ENCODE measurements around the gene KCNN1. TPM values are rescaled to one million over a fixed set of nuclear protein-coding genes. Genes with fewer than 3 reads are reported as not detected.

KCNN1 gene
- total and polyA plus RNA-seq, 2 experiments from 2014 or later: 2.2 to 29.8 TPM

- no peak for TF ChIP-seq ZNF331 (CRISPR knock-in tag; IDR thresholded peaks at IDR 0.05; ENCODE audit: low read depth)
- TF ChIP-seq ETS1 (IDR thresholded peaks at IDR 0.05): no peak
- TF ChIP-seq EZH2phosphoT487 (IDR thresholded peaks at IDR 0.05; ENCODE audit: unreplicated experiment): no peak
- no peak for TF ChIP-seq EZH2 (IDR thresholded peaks at IDR 0.05; ENCODE audit: low read depth, unreplicated experiment)
- no peak for TF ChIP-seq CREB1 (CRISPR knock-in tag; IDR thresholded peaks at IDR 0.05; ENCODE audit: low read depth)
- TF ChIP-seq REST (IDR thresholded peaks at IDR 0.05; ENCODE audit: unreplicated experiment): no peak
Measured at GRCh38 chr19:17957885-17958284, 9.0 kb upstream of the KCNN1 start (continued).

- H3K27ac ChIP-seq (ENCODE audit: low read depth): no peak overlapping the region
- DNase-seq (ENCODE audit: low spot score): no peak
- H3K36me3 Mint-ChIP-seq (ENCODE audit: low read depth): no peaks in the 10 kb centered on the region
- TF ChIP-seq CTCF (conservative IDR thresholded peaks at IDR 0.05; ENCODE audit: low read depth in 2 of 2) (no peak), ETS1 (IDR thresholded peaks at IDR 0.05) (no peak), ZNF462 (CRISPR knock-in tag; IDR thresholded peaks at IDR 0.05) (no peak), JUNB (IDR thresholded peaks at IDR 0.05; ENCODE audit: unreplicated experiment) (no peak)
Measured at GRCh38 chr19:17963936-17964691, 2.8 kb upstream of the KCNN1 start.

More at GRCh38 chr19:17963936-17964691, 2.8 kb upstream of the KCNN1 start:
- no peak overlapping the region for H3K4me3 ChIP-seq
- H3K9me3 Mint-ChIP-seq: no peaks in the 10 kb centered on the region; the same call in 2 of the 3 replicates
- peaks cover 21% of the 10 kb centered on the region for H3K27me3 Mint-ChIP-seq (ENCODE audit: insufficient read depth, low read depth, poor library complexity)
- H2AFZ ChIP-seq: no peak overlapping the region
- H3K36me3 ChIP-seq (ENCODE audit: insufficient read depth): no peaks in the 10 kb centered on the region
- H3K79me2 ChIP-seq (replicated peaks; ENCODE audit: insufficient read depth): no peaks in the 10 kb centered on the region
- H3F3A ChIP-seq (replicated peaks; ENCODE audit: low read depth): peaks cover 5% of the 10 kb centered on the region; the same call in 1 of the 2 replicates
- H3K4me1 Mint-ChIP-seq: peaks cover 17% of the 10 kb centered on the region
- no peaks in the 10 kb centered on the region for H3K9me2 ChIP-seq (ENCODE audit: insufficient read depth)
- ATAC-seq: no peak
- no peaks in the 10 kb centered on the region; the same call in 1 of the 2 replicates for H4K20me1 ChIP-seq (replicated peaks; ENCODE audit: insufficient read depth)
- H3K27ac Mint-ChIP-seq: no peak overlapping the region
- H3K4me1 ChIP-seq (ENCODE audit: insufficient read depth): peaks cover 11% of the 10 kb centered on the region; the same call in 1 of the 2 replicates
- no peak overlapping the region for H3K4me2 ChIP-seq
- no peak overlapping the region for H3K4me3 Mint-ChIP-seq
- peaks cover 13% of the 10 kb centered on the region; the same call in 1 of the 2 replicates for H3K27me3 ChIP-seq (ENCODE audit: insufficient read depth)
